ENCODE data around the gene SHPK.

The SHPK gene

DNA sequence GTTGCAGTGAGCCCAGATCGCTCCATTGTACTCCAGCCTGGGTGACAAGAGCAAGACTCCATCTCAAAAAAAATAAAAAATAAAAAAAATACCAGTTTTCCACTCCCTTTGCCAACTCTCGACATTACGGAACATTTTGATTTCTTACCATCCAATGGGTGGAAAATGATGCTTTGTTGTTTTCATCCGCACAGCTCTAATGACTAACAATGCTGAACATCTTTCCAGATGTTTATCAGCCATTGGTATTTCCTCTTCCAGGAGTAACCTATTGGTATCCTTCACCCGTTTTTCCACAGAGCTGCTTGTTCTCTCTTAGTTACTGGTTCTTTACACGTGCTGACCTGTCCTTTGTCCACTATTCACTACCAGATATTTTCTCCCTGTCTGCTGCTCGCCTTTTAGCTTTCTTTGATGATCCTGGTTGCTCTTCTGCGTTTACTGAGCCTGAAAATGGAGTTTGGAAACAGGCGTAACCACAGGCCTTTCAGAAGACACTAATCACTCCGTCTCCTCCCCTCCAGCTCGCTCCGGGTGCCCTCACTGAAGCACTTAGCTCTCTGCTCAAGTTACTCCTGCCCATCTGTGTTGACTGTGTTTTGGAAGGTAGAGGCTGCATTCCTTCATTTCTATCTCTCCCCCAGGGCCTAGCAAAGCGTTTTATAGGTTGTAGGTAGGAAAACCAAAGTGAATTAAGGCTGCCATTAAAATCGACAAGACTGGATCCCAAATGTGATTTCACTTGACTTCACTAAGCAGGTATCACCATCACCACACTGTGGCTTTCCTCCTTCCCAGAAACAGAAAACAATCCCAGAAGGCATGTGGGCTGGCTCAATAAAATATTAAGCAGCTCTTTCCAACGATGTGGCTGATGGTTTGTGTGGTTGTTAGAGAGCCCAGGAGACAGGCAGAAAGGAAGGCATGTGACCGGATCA lies 8.9 kb downstream of the SHPK start:
- no peak for DNase-seq (ENCODE audit: low read depth)

DNA sequence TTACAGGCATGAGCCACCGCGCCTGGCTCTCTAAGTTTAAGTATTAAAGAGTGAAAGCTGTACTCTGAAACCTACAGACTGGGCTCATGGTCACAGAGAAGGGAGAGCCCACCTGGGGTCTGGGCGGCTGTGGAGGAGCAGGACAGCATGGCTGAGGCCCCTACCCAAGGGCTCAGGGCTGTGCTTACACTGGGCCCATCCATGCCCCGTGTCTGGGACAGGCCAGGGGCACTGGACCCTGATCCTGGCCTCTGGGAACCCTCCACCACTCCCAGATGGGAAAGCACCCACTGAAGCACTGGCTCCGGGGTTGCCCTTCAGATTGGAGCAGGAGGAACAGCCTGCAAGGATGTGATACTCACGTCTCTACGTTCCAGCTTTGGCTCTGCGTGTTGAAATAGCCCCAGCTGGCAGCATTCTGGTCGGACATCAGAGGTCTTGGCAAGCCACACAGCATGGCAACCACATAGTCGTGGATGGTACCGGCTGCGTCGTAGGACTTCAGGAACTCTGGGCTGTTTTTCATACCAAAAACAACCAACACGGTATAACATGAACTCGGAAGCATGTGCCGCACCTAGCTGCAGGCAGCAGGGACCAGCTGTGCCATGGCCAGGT lies 13.0 kb downstream of the SHPK start:
- DNase-seq (ENCODE audit: low read depth), result no peak

DNA sequence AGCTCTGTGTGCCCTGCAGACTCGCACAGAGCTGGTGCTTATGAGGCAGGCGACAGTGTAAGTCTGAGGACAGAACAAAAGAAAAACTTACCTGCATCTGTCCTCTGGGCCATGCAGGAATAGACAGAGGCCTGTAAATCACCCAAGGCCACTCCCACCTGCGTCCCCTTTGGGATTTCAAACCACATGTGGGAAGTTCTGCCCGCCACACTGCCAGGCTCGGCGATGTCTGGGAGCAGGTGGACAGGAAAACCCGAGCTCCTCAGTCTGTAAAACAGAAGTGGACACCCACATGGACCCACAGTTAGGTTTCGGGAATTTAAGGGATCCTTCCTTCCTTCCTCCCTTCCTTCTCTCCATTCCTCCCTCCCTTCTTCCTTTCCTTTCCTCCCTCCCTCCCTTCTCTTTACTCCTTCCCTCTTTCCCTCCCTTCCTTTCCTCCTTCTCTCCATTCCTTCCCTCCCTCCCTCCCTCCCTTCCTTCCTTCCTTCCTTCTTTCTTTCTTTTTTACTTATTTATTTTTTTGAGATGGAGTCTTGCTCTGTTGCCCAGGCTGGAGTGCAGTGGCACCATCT lies 14.8 kb downstream of the SHPK start:
- no peak for DNase-seq (ENCODE audit: low read depth)

DNA sequence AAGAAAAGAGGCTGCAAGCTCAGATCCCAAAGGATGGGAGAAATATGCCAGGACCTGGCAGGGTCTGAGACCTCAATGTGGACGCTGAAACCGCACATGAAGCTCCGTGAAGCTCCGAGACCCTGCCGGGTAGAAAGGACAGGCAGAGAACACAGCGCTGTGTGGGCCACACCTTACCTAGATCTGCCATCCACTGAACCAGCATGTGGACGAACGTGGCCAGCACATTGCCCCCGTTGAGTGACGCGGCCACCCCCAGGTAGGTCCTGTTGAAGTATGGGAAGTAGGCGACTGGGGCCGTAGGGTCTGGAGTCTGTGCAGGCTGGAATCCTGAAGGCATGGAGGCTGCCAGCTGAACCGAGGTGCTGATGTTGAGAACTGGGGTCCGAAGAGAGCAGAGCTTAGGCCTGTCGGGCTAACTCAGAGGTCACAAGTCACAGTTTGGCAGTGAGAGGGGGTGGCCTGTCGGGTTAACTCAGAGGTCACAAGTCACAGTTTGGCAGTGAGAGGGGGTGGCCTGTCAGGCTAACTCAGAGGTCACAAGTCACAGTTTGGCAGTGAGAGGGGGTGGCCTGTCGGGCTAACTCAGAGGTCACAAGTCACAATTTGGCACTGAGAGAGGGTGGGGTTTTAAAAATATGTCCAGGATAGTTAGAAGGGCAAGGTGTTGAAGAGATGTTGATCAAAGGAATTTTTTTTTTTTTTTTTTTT lies 20.7 kb downstream of the SHPK start:
- DNase-seq (ENCODE audit: low read depth), result no peak

DNA sequence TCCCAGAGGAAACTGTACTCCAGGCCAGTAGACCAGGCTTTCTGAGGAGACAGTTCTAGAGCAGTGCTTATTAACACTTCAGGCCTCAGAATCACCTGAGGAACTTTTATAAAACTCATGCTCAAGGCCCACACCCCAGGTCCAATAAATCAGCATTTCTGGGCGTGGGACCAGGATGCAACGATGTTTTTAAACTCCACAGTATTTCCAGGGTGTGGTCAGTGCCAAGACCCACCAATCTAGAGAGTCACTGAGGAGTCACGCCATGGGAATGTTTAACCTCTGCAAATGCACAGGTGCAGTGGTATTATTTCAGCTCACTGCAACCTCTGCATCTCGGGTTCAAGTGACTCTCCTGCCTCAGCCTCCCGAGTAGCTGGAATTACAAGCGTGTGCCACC lies 22.9 kb downstream of the SHPK start:
- DNase-seq (ENCODE audit: low read depth), result no peak

DNA sequence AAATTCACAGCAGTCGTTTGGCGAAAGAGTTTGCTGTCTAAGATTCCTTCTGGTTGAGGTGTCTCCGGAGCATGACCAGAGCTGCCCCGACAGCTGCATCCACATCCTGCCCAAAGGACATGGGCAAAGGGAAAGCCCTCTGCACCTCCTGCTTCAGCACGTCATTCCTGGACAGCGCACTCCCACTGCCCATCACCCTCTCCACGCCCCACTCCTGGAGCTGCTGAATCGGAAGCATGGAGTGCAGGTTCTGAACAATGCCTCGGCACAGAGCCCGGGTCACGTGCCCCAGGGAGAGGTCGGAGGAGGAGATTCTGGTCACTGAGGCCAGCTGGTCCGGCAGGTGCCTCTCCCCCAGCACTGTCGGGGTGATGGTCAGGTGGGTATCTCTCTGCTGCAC lies 25.5 kb downstream of the SHPK start:
- DNase-seq (ENCODE audit: low read depth), result no peak

DNA sequence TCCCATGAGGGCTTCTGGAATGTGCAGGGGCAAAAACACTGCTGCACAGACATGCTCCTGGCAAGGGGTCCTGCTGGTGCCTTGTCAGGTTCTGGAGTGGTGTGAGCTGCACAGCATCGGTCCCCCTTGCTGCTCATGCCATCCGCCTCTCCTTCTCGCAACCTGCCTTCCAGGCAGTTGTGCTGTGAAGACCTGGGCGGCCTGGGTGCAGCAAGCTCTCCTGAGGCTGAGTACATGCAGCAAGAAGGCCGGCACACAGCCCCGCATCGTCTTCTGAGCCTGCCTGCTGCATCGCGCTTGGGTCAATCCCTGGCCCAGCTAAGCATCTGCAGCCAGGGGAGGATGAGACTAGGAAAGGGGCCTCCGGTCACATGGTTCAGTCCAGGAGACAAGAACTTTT lies 26.4 kb downstream of the SHPK start:
- DNase-seq (ENCODE audit: low read depth), result no peak

DNA sequence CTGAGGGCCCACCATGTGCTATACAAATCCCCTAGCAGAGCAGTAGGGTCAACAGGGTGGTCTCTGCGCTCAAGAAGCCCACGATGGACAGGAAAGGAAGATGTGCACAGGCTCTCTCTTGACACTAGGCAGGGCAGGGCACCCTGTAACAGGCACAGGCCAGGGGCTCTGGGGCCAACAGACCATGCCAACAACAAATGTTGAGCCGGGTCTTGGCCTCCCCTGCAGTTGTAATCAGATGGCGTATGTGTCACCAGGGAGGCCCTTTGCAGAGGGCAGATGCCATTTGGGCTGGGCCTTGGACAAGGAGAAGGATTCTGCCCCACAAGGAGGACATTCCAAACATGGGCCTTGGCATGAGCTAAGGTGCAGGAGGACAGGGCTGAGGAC lies 32.2 kb downstream of the SHPK start:
- no peak for DNase-seq (ENCODE audit: low read depth)

DNA sequence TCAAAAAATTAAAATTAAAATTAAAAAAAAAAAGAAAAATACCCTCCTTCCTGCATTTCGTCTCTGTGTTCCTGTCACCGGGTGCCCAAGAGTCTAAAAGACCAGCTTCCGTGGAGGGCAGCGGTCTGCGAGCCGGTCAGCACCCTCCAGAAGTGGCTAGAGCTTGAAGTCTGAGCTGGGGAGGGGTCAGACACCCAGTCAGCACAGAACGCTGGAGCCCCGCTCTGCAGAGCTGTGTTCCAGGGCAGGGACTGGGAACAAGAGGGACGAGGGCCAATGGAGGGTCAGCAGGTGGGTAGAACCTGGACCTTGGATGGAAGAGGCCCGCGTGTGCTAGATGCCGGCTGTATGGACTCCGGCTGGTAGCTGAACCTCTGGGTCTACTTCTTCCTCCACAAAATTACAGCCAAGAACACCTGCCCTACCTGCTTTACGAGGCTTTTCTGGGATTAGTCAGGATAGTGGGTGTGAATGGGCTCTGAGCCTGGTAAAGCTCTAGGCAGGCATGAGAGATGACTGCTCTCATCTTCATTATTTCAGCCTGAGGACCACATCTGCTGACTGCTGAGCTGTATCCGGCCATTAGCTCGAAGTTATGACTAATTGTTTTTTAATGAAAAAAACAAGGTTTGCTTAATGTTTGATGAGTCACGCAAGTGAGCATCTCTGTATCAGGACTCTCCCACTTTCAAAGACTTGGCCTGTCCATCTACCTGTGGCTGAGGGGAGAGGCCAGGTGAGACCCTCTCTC lies 32.8 kb downstream of the SHPK start:
- DNase-seq (ENCODE audit: low read depth), result no peak

DNA sequence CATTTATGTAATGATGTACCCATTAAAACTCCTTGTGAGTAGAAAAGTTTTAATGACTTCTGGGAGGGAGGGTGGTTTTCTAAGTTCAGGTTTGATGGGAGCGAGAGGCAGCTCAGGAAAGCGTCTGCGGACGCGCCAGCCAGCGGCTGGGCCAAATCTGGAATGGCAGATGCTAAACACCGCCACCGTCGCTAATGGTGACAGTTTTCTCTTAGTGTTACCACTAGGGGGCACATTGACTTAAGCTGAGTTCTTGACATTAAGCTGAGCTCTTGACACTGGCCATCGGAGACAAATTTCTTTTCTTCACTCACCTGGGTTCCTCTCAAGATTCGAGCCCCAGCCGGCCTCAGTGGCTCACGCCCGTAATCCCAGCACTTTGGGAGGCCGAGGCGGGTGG lies 33.6 kb downstream of the SHPK start:
- no peak for DNase-seq (ENCODE audit: low read depth)

DNA sequence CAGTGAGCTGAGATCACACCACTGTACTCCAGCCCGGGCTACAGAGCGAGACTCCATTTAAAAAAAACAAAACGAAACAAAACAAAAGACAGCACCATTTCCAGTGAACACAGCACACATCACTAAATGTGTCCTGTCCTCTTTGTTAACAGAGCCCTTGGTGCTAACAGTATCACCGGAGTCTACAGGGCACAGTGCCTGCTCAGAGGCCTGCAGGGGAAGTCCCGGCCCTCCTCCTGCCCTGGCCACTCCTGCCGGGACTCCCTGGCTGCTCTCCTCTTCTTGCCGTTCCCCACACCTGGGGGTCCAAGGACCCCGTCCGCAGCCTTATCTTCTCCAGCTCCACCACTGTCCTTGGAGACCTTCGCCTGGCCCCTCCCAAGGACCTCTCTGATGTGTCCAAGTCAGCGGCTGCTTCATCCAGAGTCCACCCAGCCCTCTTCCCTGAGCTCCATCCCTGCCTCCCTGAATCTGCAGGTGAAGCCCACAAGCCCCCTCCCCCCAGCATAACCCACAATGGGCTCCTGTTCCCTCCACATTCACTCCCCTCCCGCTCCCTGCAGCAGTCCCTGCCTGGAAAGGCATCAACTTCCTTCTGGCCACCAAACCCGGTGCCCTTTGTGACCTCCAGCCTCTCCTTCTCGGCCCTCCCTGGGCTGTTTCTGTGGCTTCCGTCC lies 35.4 kb downstream of the SHPK start:
- no peak for DNase-seq (ENCODE audit: low read depth)

DNA sequence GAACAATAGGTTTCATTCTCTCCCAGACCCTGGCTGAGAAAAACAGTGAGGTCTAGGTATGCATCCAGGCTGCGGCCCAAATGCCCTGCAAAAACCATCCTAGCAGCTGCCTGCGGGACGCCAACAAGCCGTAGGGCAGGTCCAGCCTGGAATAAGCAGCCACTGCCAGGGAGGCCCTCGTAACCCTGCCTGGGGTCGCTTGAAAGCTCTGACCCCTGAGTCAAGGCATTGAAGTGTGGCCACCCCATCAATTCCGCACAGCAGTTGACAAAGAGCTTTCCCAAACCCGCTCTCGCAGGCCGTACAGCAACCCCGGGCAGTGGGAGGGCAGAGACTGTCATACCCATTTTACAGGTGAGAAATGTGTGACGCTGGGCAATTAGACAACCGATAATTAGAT lies 38.0 kb downstream of the SHPK start:
- DNase-seq (ENCODE audit: low read depth), result no peak

DNA sequence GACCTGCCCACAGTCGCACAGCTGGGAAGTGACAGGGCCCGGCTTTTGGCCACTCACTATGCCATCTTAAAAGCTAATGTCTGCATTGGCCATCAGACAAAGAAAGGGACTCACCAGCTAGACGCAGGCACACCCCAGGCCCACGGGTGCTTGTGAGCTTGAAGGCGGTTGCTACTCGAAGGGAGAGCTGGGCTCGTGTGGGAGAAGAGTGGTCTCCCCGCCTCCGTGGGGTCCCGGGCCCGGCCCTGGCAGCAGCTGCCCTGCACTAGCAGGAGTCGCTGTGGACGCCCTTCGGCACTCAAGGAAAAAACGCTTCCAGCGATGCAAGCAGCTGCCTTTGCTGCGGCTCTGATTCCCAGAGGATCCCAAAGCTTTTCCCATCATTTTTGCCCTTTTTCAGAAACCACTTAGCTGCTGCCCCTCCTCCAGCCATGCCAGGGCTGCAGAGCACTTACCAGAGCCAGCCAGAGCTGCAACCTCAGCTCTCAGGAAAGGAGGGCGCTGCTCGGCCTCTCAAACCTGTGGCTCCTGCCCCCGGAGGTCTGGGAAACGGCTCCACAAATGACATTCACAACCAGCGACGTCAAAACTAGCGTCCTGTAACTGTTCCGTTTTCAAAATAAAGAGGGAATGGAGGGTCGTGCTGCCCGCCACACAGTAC lies 39.1 kb downstream of the SHPK start:
- no peak for DNase-seq (ENCODE audit: low read depth)

DNA sequence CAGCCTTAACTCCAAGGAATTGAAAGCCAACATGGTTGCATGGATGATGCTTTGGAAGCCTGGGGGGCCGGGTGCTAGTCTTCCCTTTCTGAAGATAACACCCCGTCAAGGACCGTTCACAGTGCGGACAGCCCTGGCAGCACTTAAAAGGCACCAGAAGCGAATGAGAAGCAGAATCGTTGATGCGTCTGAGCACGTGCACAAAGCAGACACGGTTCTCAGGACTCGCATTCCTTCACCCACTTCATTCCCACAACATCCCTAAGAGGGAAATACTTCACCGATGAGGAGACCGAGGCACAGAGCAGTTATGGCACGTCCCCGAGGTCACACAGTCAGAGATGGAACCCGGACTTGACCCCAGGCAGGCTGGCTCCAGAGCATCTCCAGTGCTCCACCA lies 41.1 kb downstream of the SHPK start:
- DNase-seq (ENCODE audit: low read depth), result no peak

DNA sequence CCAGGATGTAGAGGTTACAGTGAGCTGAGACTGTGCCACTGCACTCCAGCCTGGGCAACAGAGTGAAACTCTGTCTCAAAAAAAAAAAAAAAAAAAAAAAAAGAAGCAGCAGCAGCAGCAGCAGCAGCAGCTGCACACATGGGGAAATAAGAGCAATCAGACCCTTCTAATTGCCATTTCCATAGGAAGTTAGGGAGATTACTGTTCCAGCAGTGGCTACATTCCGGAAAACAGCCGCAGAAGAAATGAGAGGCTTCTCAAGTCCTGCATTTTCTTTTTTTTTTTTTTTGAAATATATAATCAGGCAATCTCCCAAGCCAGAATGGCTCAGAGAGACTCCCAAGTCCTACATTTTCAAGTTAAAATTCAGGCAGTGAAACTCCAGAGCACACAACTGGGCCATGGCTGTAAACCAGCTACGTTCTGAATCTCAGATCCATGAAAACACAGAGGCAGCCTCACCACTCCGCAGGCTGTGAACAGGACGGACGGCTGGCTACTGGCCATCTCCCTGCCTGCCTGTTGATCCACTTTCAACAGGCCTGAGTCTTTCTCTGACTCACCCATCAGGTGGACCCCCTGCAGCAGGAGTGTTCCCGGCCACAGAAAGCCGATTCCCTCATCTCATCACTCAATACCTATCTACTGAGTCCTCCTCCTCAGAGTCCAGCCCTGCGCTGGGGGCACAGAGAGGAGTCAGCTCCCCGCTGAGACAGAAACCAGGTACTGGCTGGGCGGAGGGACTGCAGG lies 41.8 kb downstream of the SHPK start:
- DNase-seq (ENCODE audit: low read depth), result no peak

DNA sequence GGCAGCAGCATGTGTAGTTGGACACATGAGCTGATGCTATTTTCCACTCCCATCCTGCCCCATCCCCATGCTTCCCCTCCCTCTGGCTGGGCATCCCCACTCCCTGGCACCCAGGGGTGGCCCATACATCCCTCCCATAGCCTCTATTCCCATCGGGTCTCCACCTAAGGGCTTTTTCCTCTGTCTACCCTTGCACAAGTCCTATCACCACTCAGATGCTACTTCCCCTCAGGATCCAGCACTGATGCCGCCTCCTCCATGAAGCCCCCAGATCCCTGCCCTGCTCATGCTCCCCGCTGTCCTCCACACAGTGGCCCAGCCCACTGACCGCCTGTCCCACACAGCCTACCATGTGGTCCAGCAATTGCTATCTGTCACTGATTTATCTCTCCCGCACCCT lies 42.7 kb downstream of the SHPK start:
- no peak for DNase-seq (ENCODE audit: low read depth)

DNA sequence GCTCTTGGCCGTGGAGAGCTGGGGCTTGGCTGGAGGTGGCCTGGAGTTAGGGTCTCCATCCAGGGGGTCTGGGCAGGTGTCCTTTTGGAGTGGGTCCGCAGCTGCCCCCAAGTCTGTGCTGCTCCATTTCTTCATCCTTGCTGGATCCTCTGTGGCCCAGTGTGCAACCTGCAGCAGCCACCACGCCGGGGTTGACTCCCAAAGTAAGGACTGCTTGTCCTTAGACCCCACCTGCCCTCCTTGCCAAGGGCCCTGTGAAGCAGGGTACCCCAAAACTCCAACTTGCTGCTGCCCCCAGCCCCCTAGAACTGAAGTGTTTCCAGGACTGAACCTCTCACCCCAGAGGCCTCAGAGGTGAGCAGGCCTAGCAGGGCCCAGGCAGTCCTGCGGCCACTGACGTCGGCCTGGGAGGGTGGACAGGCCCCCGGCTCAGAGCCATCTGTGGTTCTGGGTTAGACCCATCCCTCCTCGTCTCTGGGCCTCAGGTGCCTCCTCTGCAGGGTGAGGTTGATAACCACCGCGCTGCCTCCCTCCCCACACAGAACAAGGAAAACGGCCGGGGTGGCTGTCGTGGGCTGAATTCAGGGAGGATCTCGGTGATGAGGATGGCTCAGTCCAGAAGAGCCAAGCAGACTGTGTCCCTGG lies 43.7 kb downstream of the SHPK start:
- no peak for DNase-seq (ENCODE audit: low read depth)

DNA sequence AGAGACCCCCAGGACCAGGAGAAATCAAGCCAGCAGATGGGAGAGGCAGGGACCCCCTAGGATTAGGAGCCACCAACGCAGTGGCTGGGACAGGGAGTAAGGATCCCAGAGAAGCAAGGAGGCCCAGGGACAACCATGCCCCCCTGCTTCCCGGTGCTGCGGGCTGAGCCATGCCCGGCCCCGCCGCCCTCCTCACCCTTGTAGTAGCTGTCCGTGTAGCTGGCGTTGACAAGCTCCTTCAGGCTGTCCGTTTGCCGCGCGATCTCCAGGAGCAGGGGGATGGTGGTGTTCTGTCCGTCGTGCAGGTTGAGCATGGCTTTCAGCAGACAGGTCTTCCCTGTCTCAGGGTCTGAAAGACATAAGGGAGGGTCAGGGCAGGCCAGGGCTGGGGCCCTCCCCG lies 45.3 kb downstream of the SHPK start:
- DNase-seq (ENCODE audit: low read depth), result no peak

DNA sequence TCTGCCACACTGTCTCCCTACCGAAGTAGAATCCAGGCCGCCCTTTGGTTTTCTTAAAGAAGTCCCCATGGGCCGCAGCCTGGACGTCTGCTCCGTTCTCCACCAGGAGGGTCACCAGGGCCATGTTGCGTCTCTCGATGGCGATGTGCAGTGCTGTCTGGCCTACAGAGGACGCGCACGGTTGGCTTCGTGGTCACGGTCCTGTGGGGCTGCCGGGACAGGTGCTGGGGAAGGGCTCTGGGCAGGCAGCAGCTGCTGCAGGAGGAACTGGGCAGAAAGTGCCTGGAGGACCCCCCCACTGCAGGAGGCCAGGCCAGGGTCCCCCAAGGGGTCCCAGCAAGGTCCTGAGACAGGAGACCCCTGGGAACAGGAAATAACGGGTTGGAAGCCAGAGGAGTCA lies 45.8 kb downstream of the SHPK start:
- DNase-seq (ENCODE audit: low read depth), result no peak

DNA sequence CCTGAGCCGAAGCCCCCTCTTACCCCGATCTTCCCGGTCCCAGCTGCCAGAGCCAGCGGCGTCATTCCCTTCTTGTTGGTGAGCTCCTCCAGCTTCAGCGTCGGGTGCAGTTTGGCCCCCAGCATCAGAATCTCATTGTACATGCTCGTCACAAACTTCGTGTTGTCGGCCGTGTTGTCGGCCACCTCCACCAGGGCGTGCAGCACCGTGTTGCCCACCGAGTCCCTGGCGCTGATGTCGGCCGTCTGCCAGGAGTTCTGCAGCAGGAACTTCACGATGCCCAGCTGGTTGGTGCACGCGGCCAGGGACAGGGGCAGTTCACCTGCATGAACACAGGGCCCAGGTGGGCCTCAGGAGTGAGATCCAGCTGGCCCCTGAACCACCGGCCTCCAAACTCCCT lies 46.3 kb downstream of the SHPK start:
- no peak for DNase-seq (ENCODE audit: low read depth)

All from fibroblast of the conjunctiva (primary cell).